CD4-positive, alpha-beta memory T cell (primary cell): ENCODE data around the gene CCDC51. TPM values are rescaled to one million over a fixed set of nuclear protein-coding genes. Genes with fewer than 3 reads are reported as not detected.

Experiments used
- CTCF ChIA-PET: fragments of 350-600 bp; sonication (Branson Sonifier 250); formaldehyde crosslinking; loops from one replicate; lab custom pipeline; 2021; ENCODE audit warnings: inconsistent platforms; ENCODE audit not compliant: partially characterized antibody; lab: Charles Lee
- POLR2A ChIA-PET: fragments of 350-600 bp; sonication (Branson Sonifier 250); formaldehyde crosslinking; loops from one replicate; lab custom pipeline; 2021; ENCODE audit not compliant: partially characterized antibody; lab: Charles Lee
- DNase-seq, 5 donors: peaks; one replicate each; pipeline versions ENCODE4 v3.0.0 to v3.0.0-alpha.2; 2020 to 2022; ENCODE audit warnings: mixed read lengths in 1 of 5
- H3K27ac ChIP-seq: one replicate; pipeline ENCODE4 v1.7.0; 2013; ENCODE audit warnings: low read depth, low read length
- H3K27me3 ChIP-seq: 2 replicates; pipeline ENCODE4 v1.7.0; 2013; ENCODE audit warnings: mild to moderate bottlenecking, low read length, moderate library complexity; ENCODE audit not compliant: insufficient read depth
- H3K36me3 ChIP-seq: 2 replicates; pipeline ENCODE4 v1.7.0; 2013; ENCODE audit warnings: mild to moderate bottlenecking, low read length, moderate library complexity; ENCODE audit not compliant: insufficient read depth
- H3K4me1 ChIP-seq: 2 replicates; pipeline ENCODE4 v1.7.0; 2013; ENCODE audit warnings: mild to moderate bottlenecking, low read length, moderate library complexity; ENCODE audit not compliant: insufficient read depth
- H3K4me3 ChIP-seq, 2 donors: one replicate each; pipeline ENCODE4 v1.7.0; 2013; ENCODE audit warnings: low read length in 2 of 2, mild to moderate bottlenecking in 1 of 2
- H3K9me3 ChIP-seq, 2 donors: one replicate each; pipeline ENCODE4 v1.7.0; 2013; ENCODE audit warnings: low read length in 2 of 2, control low read depth in 1 of 2; ENCODE audit not compliant: control insufficient read depth in 1 of 2
- H3K27ac Mint-ChIP-seq, 7 donors: one replicate each; pipeline ENCODE4 v1.8.0; 2020 to 2021; ENCODE audit warnings: mixed read lengths in 7 of 7, mild to moderate bottlenecking in 6 of 7, inconsistent platforms in 3 of 7, moderate library complexity in 3 of 7
- H3K27me3 Mint-ChIP-seq, 2 donors: one replicate each; pipeline ENCODE4 v1.8.0; 2020 to 2021; ENCODE audit warnings: mixed read lengths in 2 of 2
- H3K36me3 Mint-ChIP-seq, 2 donors: one replicate each; pipeline ENCODE4 v1.8.0; 2020 to 2021; ENCODE audit warnings: mixed read lengths in 2 of 2, inconsistent platforms in 1 of 2, mild to moderate bottlenecking in 1 of 2
- H3K4me1 Mint-ChIP-seq, 4 donors: one replicate each; pipeline ENCODE4 v1.8.0; 2020 to 2021; ENCODE audit warnings: mixed read lengths in 4 of 4, mild to moderate bottlenecking in 1 of 4
- H3K4me3 Mint-ChIP-seq, 8 donors: one replicate each; pipeline ENCODE4 v1.8.0; 2020 to 2021; ENCODE audit warnings: mixed read lengths in 8 of 8, mild to moderate bottlenecking in 7 of 8, moderate library complexity in 6 of 8, inconsistent platforms in 3 of 8
- H3K9me3 Mint-ChIP-seq, 8 donors: one replicate each; pipeline ENCODE4 v1.8.0; 2020 to 2021; ENCODE audit warnings: mixed read lengths in 8 of 8, mild to moderate bottlenecking in 5 of 8, inconsistent platforms in 3 of 8, moderate library complexity in 1 of 8
- intact Hi-C: fragments of 100-400 bp; cut with micrococcal nuclease; formaldehyde crosslinking; loops from one replicate; pipeline ENCODE4 v1.15.1; 2023
- polyA plus RNA-seq, 2 donors: library from polyadenylated mRNA; unstranded; fragments of 300-500 nt; fragmentation: Illumina TruSeq; gene quantifications; one replicate each; pipeline ENCODE4 v1.2.3, GENCODE V29; 2021
- total RNA-seq, 2 experiments: library from RNA; stranded (reverse); gene quantifications; one replicate each; pipeline ENCODE4 v1.2.3, GENCODE V29; 2021

The CCDC51 gene
- total and polyA plus RNA-seq, 4 experiments from 2014 or later = 5.1 to 13.3 (median 6.0) TPM

- peak overlapping the region in 2 of 7 donors; percentile 8 to 51 for H3K27ac Mint-ChIP-seq
- peak overlapping the region in 1 of 8 donors; percentile 25 for H3K4me3 Mint-ChIP-seq
Observed at GRCh38 chr3:48432411-48433371, 7.2 kb downstream of the CCDC51 start.

GRCh38 chr3:48431224-48432029 lies 8.5 kb downstream of the CCDC51 start:
- H3K36me3 ChIP-seq = no peaks in the 10 kb centered on the region
- Mint-ChIP-seq H3K9me3 (no peaks in the 10 kb centered on the region), H3K36me3 (peaks cover 0 to 9% of the 10 kb centered on the region in 2 donors), H3K27ac (peak overlapping the region in 4 of 7 donors; percentile 3 to 79 (median 38)), H3K4me1 (peaks cover 8 to 28% (median 18%) of the 10 kb centered on the region in 4 donors), H3K27me3 (no peaks in the 10 kb centered on the region), H3K4me3 (peak overlapping the region in 7 of 8 donors; percentile 9 to 76 (median 71))
- no peak for DNase-seq
- H3K27ac ChIP-seq = no peak overlapping the region
- peaks cover 22% of the 10 kb centered on the region for H3K4me1 ChIP-seq
- intact Hi-C loops = no loop called here
- ChIA-PET POLR2A (interaction anchor here (1.1 to 1.5 kb wide), 2 partner anchors 8 to 42 kb away, joined by 4 to 5 read pairs; partner anchors contain the start of genes CCDC51 and TMA7), CTCF (interaction anchor here (0.7 to 9.7 kb wide), 8 partner anchors 14 to 163 kb away, joined by 3 to 381 read pairs (median 45); partner anchors contain the start of genes ATRIP, PFKFB4 and SHISA5)
- no peaks in the 10 kb centered on the region for H3K27me3 ChIP-seq
- H3K9me3 ChIP-seq = no peaks in the 10 kb centered on the region
- H3K4me3 ChIP-seq = no peak overlapping the region

More at GRCh38 chr3:48432411-48433371, 7.2 kb downstream of the CCDC51 start:
- POLR2A ChIA-PET = interaction anchor here (2.2 to 4.6 kb wide), 2 partner anchors 13 to 75 kb away, joined by 6 to 44 read pairs; partner anchors contain the start of gene ATRIP
- Histone ChIP-seq H3K4me1 (peaks cover 23% of the 10 kb centered on the region), H3K27me3 (no peaks in the 10 kb centered on the region), H3K27ac (no peak overlapping the region), H3K36me3 (no peaks in the 10 kb centered on the region), H3K9me3 (no peaks in the 10 kb centered on the region), H3K4me3 (no peak overlapping the region)
- no peaks in the 10 kb centered on the region for H3K9me3 Mint-ChIP-seq
- H3K27me3 Mint-ChIP-seq = no peaks in the 10 kb centered on the region
- CTCF ChIA-PET = interaction anchor here (0.9 to 9.7 kb wide), 10 partner anchors 13 to 162 kb away, joined by 3 to 381 read pairs (median 29); partner anchors contain the start of genes ATRIP, PFKFB4 and SHISA5
- DNase-seq = no peak
- intact Hi-C loops = no loop called here
- H3K4me1 Mint-ChIP-seq = peaks cover 8 to 28% (median 19%) of the 10 kb centered on the region in 4 donors
- peaks cover 0 to 9% of the 10 kb centered on the region in 2 donors for H3K36me3 Mint-ChIP-seq

GRCh38 chr3:48430708-48431101 lies 9.2 kb downstream of the CCDC51 start:
- Histone ChIP-seq H3K27me3 (no peaks in the 10 kb centered on the region), H3K36me3 (no peaks in the 10 kb centered on the region), H3K4me1 (peaks cover 15% of the 10 kb centered on the region), H3K4me3 (no peak overlapping the region), H3K9me3 (no peaks in the 10 kb centered on the region), H3K27ac (no peak overlapping the region)
- no peaks in the 10 kb centered on the region for H3K27me3 Mint-ChIP-seq
- H3K4me3 Mint-ChIP-seq = peak overlapping the region in 7 of 8 donors; percentile 9 to 78 (median 73)
- intact Hi-C loops = no loop called here
- H3K4me1 Mint-ChIP-seq = peaks cover 8 to 28% (median 18%) of the 10 kb centered on the region in 4 donors
- DNase-seq = no peak
- H3K9me3 Mint-ChIP-seq = no peaks in the 10 kb centered on the region
- ChIA-PET CTCF (interaction anchor here (0.7 to 9.7 kb wide), 5 partner anchors 26 to 162 kb away, joined by 3 to 381 read pairs (median 3); no protein-coding TSS in a partner anchor), POLR2A (interaction anchor here (1.1 to 2.0 kb wide), 3 partner anchors 9 to 42 kb away, joined by 4 to 8 read pairs (median 5); partner anchors contain the start of genes ATRIP, CCDC51 and TMA7)
- peaks cover 0 to 9% of the 10 kb centered on the region in 2 donors for H3K36me3 Mint-ChIP-seq
- H3K27ac Mint-ChIP-seq = peak overlapping the region in 4 of 7 donors; percentile 40 to 79 (median 74)

GRCh38 chr3:48429960-48430707 lies 9.8 kb downstream of the CCDC51 start, which contains the start of gene PLXNB1:
Gene PLXNB1 (minus strand): TSS chr3:48430086. CDS start chr3:48424611, 5,475 bp downstream.
- H3K9me3 ChIP-seq = no peaks in the 10 kb centered on the region
- H3K36me3 ChIP-seq = no peaks in the 10 kb centered on the region
- H3K27ac ChIP-seq = peak within 1 kb of the TSS; percentile 11
- H3K4me1 Mint-ChIP-seq = peaks cover 5 to 28% (median 18%) of the 10 kb centered on the region in 4 donors
- H3K27me3 Mint-ChIP-seq = no peaks in the 10 kb centered on the region
- DNase-seq = no peak
- H3K36me3 Mint-ChIP-seq = peaks cover 0 to 9% of the 10 kb centered on the region in 2 donors
- no peaks in the 10 kb centered on the region for H3K27me3 ChIP-seq
- POLR2A ChIA-PET = interaction anchor here (1.2 to 2.0 kb wide), 3 partner anchors 10 to 43 kb away, joined by 5 to 8 read pairs (median 8); partner anchors contain the start of genes ATRIP, CCDC51 and TMA7
- H3K4me1 ChIP-seq = peaks cover 14% of the 10 kb centered on the region
- CTCF ChIA-PET = interaction anchor here (0.6 to 9.7 kb wide), 5 partner anchors 10 to 161 kb away, joined by 3 to 381 read pairs (median 4); partner anchors contain the start of genes CCDC51 and TMA7
- H3K27ac Mint-ChIP-seq = peak within 1 kb of the TSS in 6 of 7 donors; percentile 31 to 79 (median 56)
- H3K4me3 Mint-ChIP-seq = peak within 1 kb of the TSS; percentile 68 to 87 (median 76)
- peak within 1 kb of the TSS in 1 of 2 donors; percentile 51 for H3K4me3 ChIP-seq
- H3K9me3 Mint-ChIP-seq = no peaks in the 10 kb centered on the region
- intact Hi-C loops = loop anchor here (1.0 kb wide), 1 partner anchor 37 kb away; no protein-coding TSS in a partner anchor

GRCh38 chr3:48429317-48429959 lies 10.5 kb downstream of the CCDC51 start:
- no peaks in the 10 kb centered on the region for H3K9me3 Mint-ChIP-seq
- DNase-seq = peak; percentile 59 to 64 (median 63)
- ChIA-PET CTCF (interaction anchor here (0.6 to 9.7 kb wide), 3 partner anchors 11 to 59 kb away, joined by 4 to 381 read pairs (median 5); partner anchors contain the start of genes CCDC51 and TMA7), POLR2A (interaction anchor here (1.2 to 2.0 kb wide), 3 partner anchors 10 to 17 kb away, joined by 7 to 8 read pairs (median 8); partner anchors contain the start of genes ATRIP, CCDC51 and TMA7)
- Histone ChIP-seq H3K9me3 (no peaks in the 10 kb centered on the region), H3K4me1 (peaks cover 11% of the 10 kb centered on the region), H3K4me3 (peak overlapping the region in 1 of 2 donors; percentile 51), H3K27ac (peak overlapping the region; percentile 11), H3K36me3 (no peaks in the 10 kb centered on the region), H3K27me3 (no peaks in the 10 kb centered on the region)
- peak overlapping the region; percentile 68 to 87 (median 76) for H3K4me3 Mint-ChIP-seq
- intact Hi-C loops = loop anchor here (1.0 kb wide), 1 partner anchor 38 kb away; no protein-coding TSS in a partner anchor
- H3K27me3 Mint-ChIP-seq = no peaks in the 10 kb centered on the region
- H3K4me1 Mint-ChIP-seq = peaks cover 4 to 22% (median 15%) of the 10 kb centered on the region in 4 donors
- H3K27ac Mint-ChIP-seq = peak overlapping the region in 2 of 7 donors; percentile 31 to 40
- H3K36me3 Mint-ChIP-seq = peaks cover 0 to 7% of the 10 kb centered on the region in 2 donors
